ENCODE results near the gene LHFPL2. TPM values are rescaled to one million over a fixed set of nuclear protein-coding genes. Genes with fewer than 3 reads are reported as not detected.

Gene LHFPL2
- polyA plus RNA-seq, 1 donor = 40.7 TPM

GRCh38 chr5:78495800-78496199 is 152.8 kb downstream of the LHFPL2 start:
- Histone ChIP-seq H3K36me3 (ENCODE audit: control insufficient read depth, insufficient read depth, low read length) (peaks cover 25% of the 10 kb centered on the region), H3K4me3 (ENCODE audit: low read length) (no peak overlapping the region), H3K9me3 (ENCODE audit: control insufficient read depth, low read depth, low read length) (no peaks in the 10 kb centered on the region), H3K27me3 (ENCODE audit: control insufficient read depth, insufficient read depth, low read length) (no peaks in the 10 kb centered on the region), H3K27ac (ENCODE audit: low read length) (no peak overlapping the region), H3K4me1 (ENCODE audit: control insufficient read depth, insufficient read depth, low read length) (peaks cover 6% of the 10 kb centered on the region)
- WGBS (ENCODE audit: insufficient coverage, low lambda C conversion rate) = 87% methylated on average over 4 of the region's 6 CpGs
- no peak for DNase-seq

GRCh38 chr5:78492650-78493049 is 155.9 kb downstream of the LHFPL2 start:
- Histone ChIP-seq H3K9me3 (ENCODE audit: control insufficient read depth, low read depth, low read length) (no peaks in the 10 kb centered on the region), H3K36me3 (ENCODE audit: control insufficient read depth, insufficient read depth, low read length) (peaks cover 39% of the 10 kb centered on the region), H3K27ac (ENCODE audit: low read length) (no peak overlapping the region), H3K4me1 (ENCODE audit: control insufficient read depth, insufficient read depth, low read length) (peaks cover 11% of the 10 kb centered on the region), H3K27me3 (ENCODE audit: control insufficient read depth, insufficient read depth, low read length) (no peaks in the 10 kb centered on the region), H3K4me3 (ENCODE audit: low read length) (no peak overlapping the region)
- no peak for DNase-seq
- WGBS (ENCODE audit: insufficient coverage, low lambda C conversion rate) = no CpG with 5 or more reads among the region's 7 CpGs

- DNase-seq = no peak
- Histone ChIP-seq H3K4me1 (ENCODE audit: control insufficient read depth, insufficient read depth, low read length) (peaks cover 11% of the 10 kb centered on the region), H3K27me3 (ENCODE audit: control insufficient read depth, insufficient read depth, low read length) (no peaks in the 10 kb centered on the region), H3K36me3 (ENCODE audit: control insufficient read depth, insufficient read depth, low read length) (peaks cover 43% of the 10 kb centered on the region), H3K9me3 (ENCODE audit: control insufficient read depth, low read depth, low read length) (no peaks in the 10 kb centered on the region), H3K27ac (ENCODE audit: low read length) (no peak overlapping the region), H3K4me3 (ENCODE audit: low read length) (no peak overlapping the region)
- WGBS (ENCODE audit: insufficient coverage, low lambda C conversion rate) = no CpG with 5 or more reads among the region's 2 CpGs
These were observed 156.3 kb downstream of the LHFPL2 start for GRCh38 chr5:78492224-78492623.

GRCh38 chr5:78490709-78491485 is 157.7 kb downstream of the LHFPL2 start:
- Histone ChIP-seq H3K4me1 (ENCODE audit: control insufficient read depth, insufficient read depth, low read length) (peaks cover 5% of the 10 kb centered on the region), H3K27me3 (ENCODE audit: control insufficient read depth, insufficient read depth, low read length) (no peaks in the 10 kb centered on the region), H3K27ac (ENCODE audit: low read length) (no peak overlapping the region), H3K4me3 (ENCODE audit: low read length) (no peak overlapping the region), H3K36me3 (ENCODE audit: control insufficient read depth, insufficient read depth, low read length) (peaks cover 49% of the 10 kb centered on the region), H3K9me3 (ENCODE audit: control insufficient read depth, low read depth, low read length) (no peaks in the 10 kb centered on the region)
- WGBS (ENCODE audit: insufficient coverage, low lambda C conversion rate) = no CpG with 5 or more reads among the region's 4 CpGs
- no peak for DNase-seq

GRCh38 chr5:78487846-78488245 is 160.7 kb downstream of the LHFPL2 start:
- WGBS (ENCODE audit: insufficient coverage, low lambda C conversion rate) = 100% methylated on average over 1 of the region's 4 CpGs
- peaks cover 58% of the 10 kb centered on the region for H3K36me3 ChIP-seq (ENCODE audit: control insufficient read depth, insufficient read depth, low read length)
- H3K4me1 ChIP-seq (ENCODE audit: control insufficient read depth, insufficient read depth, low read length) = peaks cover 5% of the 10 kb centered on the region
- no peak for DNase-seq
- no peak overlapping the region for H3K4me3 ChIP-seq (ENCODE audit: low read length)
- no peak overlapping the region for H3K27ac ChIP-seq (ENCODE audit: low read length)
- no peaks in the 10 kb centered on the region for H3K27me3 ChIP-seq (ENCODE audit: control insufficient read depth, insufficient read depth, low read length)
- no peaks in the 10 kb centered on the region for H3K9me3 ChIP-seq (ENCODE audit: control insufficient read depth, low read depth, low read length)

GRCh38 chr5:78486218-78486617 is 162.4 kb downstream of the LHFPL2 start:
- Histone ChIP-seq H3K9me3 (ENCODE audit: control insufficient read depth, low read depth, low read length) (no peaks in the 10 kb centered on the region), H3K4me1 (ENCODE audit: control insufficient read depth, insufficient read depth, low read length) (peaks cover 5% of the 10 kb centered on the region), H3K27me3 (ENCODE audit: control insufficient read depth, insufficient read depth, low read length) (no peaks in the 10 kb centered on the region), H3K4me3 (ENCODE audit: low read length) (no peak overlapping the region), H3K27ac (ENCODE audit: low read length) (no peak overlapping the region), H3K36me3 (ENCODE audit: control insufficient read depth, insufficient read depth, low read length) (peaks cover 53% of the 10 kb centered on the region)
- no CpG with 5 or more reads among the region's 2 CpGs for WGBS (ENCODE audit: insufficient coverage, low lambda C conversion rate)
- DNase-seq = no peak

- Histone ChIP-seq H3K36me3 (ENCODE audit: control insufficient read depth, insufficient read depth, low read length) (peaks cover 42% of the 10 kb centered on the region), H3K4me3 (ENCODE audit: low read length) (no peak overlapping the region), H3K4me1 (ENCODE audit: control insufficient read depth, insufficient read depth, low read length) (peaks cover 4% of the 10 kb centered on the region), H3K9me3 (ENCODE audit: control insufficient read depth, low read depth, low read length) (no peaks in the 10 kb centered on the region), H3K27me3 (ENCODE audit: control insufficient read depth, insufficient read depth, low read length) (no peaks in the 10 kb centered on the region), H3K27ac (ENCODE audit: low read length) (no peak overlapping the region)
- WGBS (ENCODE audit: insufficient coverage, low lambda C conversion rate) = no CpG with 5 or more reads among the region's 3 CpGs
- DNase-seq = no peak
These were observed 164.6 kb downstream of the LHFPL2 start for GRCh38 chr5:78483809-78484521.

GRCh38 chr5:78482948-78483347 is 165.6 kb downstream of the LHFPL2 start:
- Histone ChIP-seq H3K9me3 (ENCODE audit: control insufficient read depth, low read depth, low read length) (no peaks in the 10 kb centered on the region), H3K36me3 (ENCODE audit: control insufficient read depth, insufficient read depth, low read length) (peaks cover 33% of the 10 kb centered on the region), H3K4me1 (ENCODE audit: control insufficient read depth, insufficient read depth, low read length) (no peaks in the 10 kb centered on the region), H3K27ac (ENCODE audit: low read length) (no peak overlapping the region), H3K27me3 (ENCODE audit: control insufficient read depth, insufficient read depth, low read length) (no peaks in the 10 kb centered on the region), H3K4me3 (ENCODE audit: low read length) (no peak overlapping the region)
- DNase-seq = no peak
- 80% methylated on average over 1 of the region's 1 CpG for WGBS (ENCODE audit: insufficient coverage, low lambda C conversion rate)

GRCh38 chr5:78476795-78477194 is 171.8 kb downstream of the LHFPL2 start:
- no CpG with 5 or more reads among the region's 1 CpG for WGBS (ENCODE audit: insufficient coverage, low lambda C conversion rate)
- no peak overlapping the region for H3K27ac ChIP-seq (ENCODE audit: low read length)
- H3K9me3 ChIP-seq (ENCODE audit: control insufficient read depth, low read depth, low read length) = no peaks in the 10 kb centered on the region
- DNase-seq = no peak
- no peak overlapping the region for H3K4me3 ChIP-seq (ENCODE audit: low read length)
- H3K36me3 ChIP-seq (ENCODE audit: control insufficient read depth, insufficient read depth, low read length) = peaks cover 8% of the 10 kb centered on the region
- H3K4me1 ChIP-seq (ENCODE audit: control insufficient read depth, insufficient read depth, low read length) = no peaks in the 10 kb centered on the region
- no peaks in the 10 kb centered on the region for H3K27me3 ChIP-seq (ENCODE audit: control insufficient read depth, insufficient read depth, low read length)

GRCh38 chr5:78475370-78475769 is 173.2 kb downstream of the LHFPL2 start:
- no peak for DNase-seq
- Histone ChIP-seq H3K27ac (ENCODE audit: low read length) (no peak overlapping the region), H3K4me1 (ENCODE audit: control insufficient read depth, insufficient read depth, low read length) (no peaks in the 10 kb centered on the region), H3K27me3 (ENCODE audit: control insufficient read depth, insufficient read depth, low read length) (no peaks in the 10 kb centered on the region), H3K9me3 (ENCODE audit: control insufficient read depth, low read depth, low read length) (no peaks in the 10 kb centered on the region), H3K4me3 (ENCODE audit: low read length) (no peak overlapping the region), H3K36me3 (ENCODE audit: control insufficient read depth, insufficient read depth, low read length) (peaks cover 6% of the 10 kb centered on the region)
- WGBS (ENCODE audit: insufficient coverage, low lambda C conversion rate) = no CpG with 5 or more reads among the region's 3 CpGs

All from large intestine (tissue), 3 donors.